Measurements from ENCODE around the gene ZBTB20. TPM values are rescaled to one million over a fixed set of nuclear protein-coding genes. Genes with fewer than 3 reads are reported as not detected.

The ZBTB20 gene
- total RNA-seq, 4 donors from 2014 or later, result 4.1 to 41.8 (median 11.6) TPM

GRCh38 chr3:114716126-114716525 is 431.0 kb downstream of the ZBTB20 start:
- DNase-seq, result no peak
- Histone ChIP-seq H3K4me1 (peaks cover 0 to 27% (median 5%) of the 10 kb centered on the region in 3 donors), H3K27ac (no peak overlapping the region), H3K9me3 (no peaks in the 10 kb centered on the region), H3K27me3 (no peaks in the 10 kb centered on the region), H3K36me3 (no peaks in the 10 kb centered on the region), H3K4me3 (no peak overlapping the region)
- WGBS, 2 donors, result 75 to 79% methylated on average over 5 of the region's 5 CpGs
- TF ChIP-seq CTCF (IDR thresholded peaks at IDR 0.05) (no peak), POLR2A (IDR thresholded peaks at IDR 0.05) (no peak)
- intact Hi-C loops (cut with DNase I), result no loop called here

- no peaks in the 10 kb centered on the region for H3K9me3 ChIP-seq
- TF ChIP-seq CTCF (IDR thresholded peaks at IDR 0.05) (no peak), POLR2A (IDR thresholded peaks at IDR 0.05) (no peak)
- intact Hi-C loops (cut with DNase I), result no loop called here
- no peaks in the 10 kb centered on the region for H3K36me3 ChIP-seq
- no peaks in the 10 kb centered on the region for H3K27me3 ChIP-seq
- H3K4me1 ChIP-seq, result peaks cover 0 to 27% (median 5%) of the 10 kb centered on the region in 3 donors
- WGBS, 2 donors, result 75 to 78% methylated on average over 7 of the region's 7 CpGs
- no peak for DNase-seq
- H3K27ac ChIP-seq, result no peak overlapping the region
- no peak overlapping the region for H3K4me3 ChIP-seq
These were observed 432.1 kb downstream of the ZBTB20 start for GRCh38 chr3:114714957-114715460.

GRCh38 chr3:114714237-114714636 is 432.9 kb downstream of the ZBTB20 start:
- no peaks in the 10 kb centered on the region for H3K36me3 ChIP-seq
- no peak overlapping the region for H3K27ac ChIP-seq
- no peaks in the 10 kb centered on the region for H3K27me3 ChIP-seq
- WGBS, 2 donors, result 29 to 49% methylated on average over 2 of the region's 2 CpGs
- H3K9me3 ChIP-seq, result no peaks in the 10 kb centered on the region
- H3K4me1 ChIP-seq, result peaks cover 0 to 27% (median 5%) of the 10 kb centered on the region in 3 donors
- no peak overlapping the region for H3K4me3 ChIP-seq
- intact Hi-C loops (cut with DNase I), result no loop called here
- no peak for TF ChIP-seq CTCF (IDR thresholded peaks at IDR 0.05)
- no peak for TF ChIP-seq POLR2A (IDR thresholded peaks at IDR 0.05)
- DNase-seq, result no peak

- intact Hi-C loops (cut with DNase I), result no loop called here
- WGBS, 2 donors, result 83 to 84% methylated on average over 9 of the region's 9 CpGs
- Histone ChIP-seq H3K36me3 (no peaks in the 10 kb centered on the region), H3K27me3 (no peaks in the 10 kb centered on the region), H3K4me1 (peaks cover 0 to 27% (median 5%) of the 10 kb centered on the region in 3 donors), H3K9me3 (no peaks in the 10 kb centered on the region), H3K27ac (no peak overlapping the region), H3K4me3 (no peak overlapping the region)
- no peak for DNase-seq
- TF ChIP-seq POLR2A (IDR thresholded peaks at IDR 0.05) (no peak), CTCF (IDR thresholded peaks at IDR 0.05) (no peak)
These were observed 434.2 kb downstream of the ZBTB20 start for GRCh38 chr3:114712728-114713492.

GRCh38 chr3:114711321-114711886 is 435.7 kb downstream of the ZBTB20 start:
- intact Hi-C loops (cut with DNase I), result no loop called here
- H3K4me1 ChIP-seq, result peaks cover 0 to 32% (median 5%) of the 10 kb centered on the region in 3 donors
- WGBS, 2 donors, result 39 to 63% methylated on average over 2 of the region's 2 CpGs
- H3K4me3 ChIP-seq, result no peak overlapping the region
- H3K9me3 ChIP-seq, result no peaks in the 10 kb centered on the region
- no peak for DNase-seq
- H3K36me3 ChIP-seq, result no peaks in the 10 kb centered on the region
- no peak for TF ChIP-seq CTCF (IDR thresholded peaks at IDR 0.05)
- TF ChIP-seq POLR2A (IDR thresholded peaks at IDR 0.05), result no peak
- no peaks in the 10 kb centered on the region for H3K27me3 ChIP-seq
- no peak overlapping the region for H3K27ac ChIP-seq
